Dermis lymphatic vessel endothelial cell (primary cell): Measurements from ENCODE around the gene GPATCH1. TPM values are rescaled to one million over a fixed set of nuclear protein-coding genes. Genes with fewer than 3 reads are reported as not detected.

ENCODE experiments used
- total RNA-seq: library from RNA; depleted of rRNA; stranded (reverse); fragments of >200 nt; gene quantifications from 2 replicates; pipeline ENCODE4 v1.2.1, GENCODE V29; 2014

GPATCH1 gene
- total RNA-seq, result 5.5 and 6.9 TPM in 2 replicates

GRCh38 chr19:33080761-33081681, at the start of gene GPATCH1:
GPATCH1 (plus strand) TSS chr19:33081181; CDS start chr19:33081194, 13 bp downstream.

GRCh38 chr19:33064792-33065550, 16.0 kb upstream of the GPATCH1 start, which contains the start of gene RHPN2:
RHPN2 (minus strand) TSS chr19:33064888; CDS start chr19:33064852, 36 bp downstream.

GRCh38 chr19:33132021-33132420, 51.0 kb downstream of the GPATCH1 start, which contains the start of gene WDR88:
WDR88 (plus strand) TSS chr19:33132114; CDS start chr19:33132170, 56 bp downstream.

Other genes with a start within 250 kb of the GPATCH1 start
- not detected in 2 replicates for gene SLC7A9, start 211.4 kb upstream of the GPATCH1 start, total RNA-seq
- gene CEP89, start 109.2 kb upstream of the GPATCH1 start, total RNA-seq, result 5.0 and 5.9 TPM in 2 replicates
- 1.5 and 2.2 TPM in 2 replicates for gene FAAP24, start 108.9 kb upstream of the GPATCH1 start, total RNA-seq
- 9.6 and 11.0 TPM in 2 replicates for gene RHPN2, start 16.3 kb upstream of the GPATCH1 start, total RNA-seq
- gene WDR88, start 50.9 kb downstream of the GPATCH1 start, total RNA-seq, result under 0.01 and 0.09 TPM in 2 replicates
- gene LRP3, start 113.1 kb downstream of the GPATCH1 start, total RNA-seq, result 3.9 and 6.8 TPM in 2 replicates
- not detected in 2 replicates for gene SLC7A10, start 144.7 kb downstream of the GPATCH1 start, total RNA-seq
- gene CEBPA, start 221.4 kb downstream of the GPATCH1 start, total RNA-seq, result 0.33 and 0.34 TPM in 2 replicates